Endothelial cell of umbilical vein (primary cell): ENCODE results near the gene MTSS2. TPM values are rescaled to one million over a fixed set of nuclear protein-coding genes. Genes with fewer than 3 reads are reported as not detected.

Experiments
- BruUV-seq: library from RNA; stranded (reverse); fragments of 400-500 nt; replicated peaks from 2 replicates; lab custom pipeline; 2021; lab: Mats Ljungman, UMichigan
- CTCF ChIA-PET: fragments of 300-600, 350-600 bp; sonication (Branson Sonifier 250); formaldehyde crosslinking; loops from one replicate; lab custom pipeline; 2021; ENCODE audit warnings: antibody characterized with exemption, inconsistent platforms; lab: Charles Lee
- POLR2A ChIA-PET: fragments of 300-600, 350-600 bp; sonication (Branson Sonifier 250); formaldehyde crosslinking; loops from one replicate; lab custom pipeline; 2021; ENCODE audit warnings: antibody characterized with exemption, inconsistent platforms; lab: Charles Lee
- DNase-seq: peaks from one replicate; pipeline ENCODE4 v3.0.0-alpha.2; 2011; ENCODE audit warnings: low read depth, low spot score
- FAIRE-seq: peaks from 2 replicates; lab custom pipeline; 2011; peaks lifted over from hg19 to GRCh38; lab: Jason Lieb, UNC
- H2AFZ ChIP-seq: 2 replicates; pipeline ENCODE4 v1.6.0; 2012; ENCODE audit warnings: low read depth, low read length, control low read depth, inconsistent platforms
- H3K27ac ChIP-seq: 2 replicates; pipeline ENCODE4 v1.5.1; 2011; ENCODE audit warnings: low read depth, mild to moderate bottlenecking, control low read depth, low read length, moderate library complexity; ENCODE audit not compliant: insufficient read depth
- H3K27me3 ChIP-seq, 2 experiments: 2 replicates each; pipeline versions ENCODE4 v1.6.0 to v1.6.1; 2011; ENCODE audit warnings: low read length in 2 of 2, mixed read lengths in 1 of 2; ENCODE audit not compliant: control insufficient read depth in 2 of 2, insufficient read depth in 2 of 2
- H3K36me3 ChIP-seq, 2 experiments: 2 replicates in 1 of 2; 3 replicates in 1 of 2; pipeline ENCODE4 v1.5.1; 2011; ENCODE audit warnings: low read length in 2 of 2, mild to moderate bottlenecking in 1 of 2, moderate library complexity in 1 of 2; ENCODE audit not compliant: control insufficient read depth in 2 of 2, insufficient read depth in 2 of 2; ENCODE audit errors: extremely low read depth in 1 of 2
- H3K4me1 ChIP-seq: 3 replicates; pipeline ENCODE4 v1.5.1; 2011; ENCODE audit warnings: mild to moderate bottlenecking, low read length; ENCODE audit not compliant: control insufficient read depth, insufficient read depth; ENCODE audit errors: extremely low read depth
- H3K4me2 ChIP-seq: 2 replicates; pipeline ENCODE4 v1.6.1; 2011; ENCODE audit warnings: low read length, control low read depth, mixed read lengths; ENCODE audit not compliant: insufficient read depth
- H3K4me3 ChIP-seq, 3 experiments: fragments of 200-600 bp in 1 of 3; sonication (generic), shearing (Covaris generic) in 1 of 3; replicated peaks in 1 of 3; 2 replicates each; pipeline ENCODE4 v1.5.1; 2011 to 2016; ENCODE audit warnings: control low read depth in 3 of 3, low read length in 3 of 3, mild to moderate bottlenecking in 2 of 3, inconsistent platforms in 1 of 3, low read depth in 1 of 3, moderate library complexity in 1 of 3; ENCODE audit not compliant: insufficient read depth in 1 of 3
- H3K79me2 ChIP-seq: 2 replicates; pipeline ENCODE4 v1.6.0; 2012; ENCODE audit warnings: low read length, inconsistent platforms; ENCODE audit not compliant: control insufficient read depth, insufficient read depth
- H3K9ac ChIP-seq: replicated peaks from 2 replicates; pipeline ENCODE3; 2011; ENCODE audit warnings: low read length, control low read depth; ENCODE audit not compliant: insufficient read depth; ENCODE audit errors: extremely low read depth
- H3K9me1 ChIP-seq: replicated peaks from 3 replicates; pipeline ENCODE4 v1.6.0; 2011; ENCODE audit warnings: mild to moderate bottlenecking, low read length; ENCODE audit not compliant: control insufficient read depth, insufficient read depth; ENCODE audit errors: extremely low read depth
- H3K9me3 ChIP-seq: replicated peaks from 2 replicates; pipeline ENCODE4 v1.5.1; 2012; ENCODE audit warnings: low read length, inconsistent platforms; ENCODE audit not compliant: control insufficient read depth, insufficient read depth
- H4K20me1 ChIP-seq: replicated peaks from 2 replicates; pipeline ENCODE3; 2011; ENCODE audit warnings: mild to moderate bottlenecking, low read length; ENCODE audit not compliant: control insufficient read depth, insufficient read depth; ENCODE audit errors: extremely low read depth
- CTCF ChIP-seq, 2 donors: IDR thresholded peaks; 1 replicate in 1 of 2; 2 replicates in 1 of 2; pipeline ENCODE4 v1.5.1; 2011; ENCODE audit warnings: low read length in 2 of 2, mild to moderate bottlenecking in 2 of 2, moderate library complexity in 2 of 2, control low read depth in 1 of 2, inconsistent platforms in 1 of 2, low read depth in 1 of 2; ENCODE audit not compliant: insufficient read depth in 1 of 2; ENCODE audit errors: extremely low read depth in 1 of 2
- EZH2 ChIP-seq: IDR thresholded peaks from 2 replicates; pipeline ENCODE4 v1.6.1; 2012; ENCODE audit warnings: borderline replicate concordance, low read depth, mild to moderate bottlenecking, moderate library complexity, low read length, inconsistent platforms; ENCODE audit not compliant: severe bottlenecking
- FOS ChIP-seq: IDR thresholded peaks from 2 replicates; pipeline ENCODE4 v1.6.1; 2011; ENCODE audit warnings: mild to moderate bottlenecking, low read length, moderate library complexity, borderline replicate concordance; ENCODE audit not compliant: insufficient read depth
- GATA2 ChIP-seq: IDR thresholded peaks from 2 replicates; pipeline ENCODE4 v1.7.0; 2011; ENCODE audit warnings: low read depth, mild to moderate bottlenecking, moderate library complexity, mixed read lengths, low read length; ENCODE audit not compliant: insufficient read length, insufficient read depth
- JUN ChIP-seq: IDR thresholded peaks from 2 replicates; pipeline ENCODE4 v1.6.1; 2011; ENCODE audit warnings: borderline replicate concordance, low read depth; ENCODE audit not compliant: insufficient read length, insufficient read depth
- MAX ChIP-seq: IDR thresholded peaks from 2 replicates; pipeline ENCODE4 v1.6.1; 2011; ENCODE audit not compliant: insufficient read depth, insufficient read length
- MYC ChIP-seq: IDR thresholded peaks from one replicate; pipeline ENCODE4 v1.6.1; 2011; ENCODE audit warnings: mild to moderate bottlenecking, low read depth, low read length
- POLR2A ChIP-seq: IDR thresholded peaks from 2 replicates; pipeline ENCODE4 v1.6.1; 2012; ENCODE audit warnings: low read depth, mild to moderate bottlenecking, control low read depth, low read length
- POLR2AphosphoS5 ChIP-seq: IDR thresholded peaks from 2 replicates; pipeline ENCODE4 v1.6.1; 2012; ENCODE audit warnings: low read depth, mild to moderate bottlenecking, control low read depth, low read length, moderate library complexity; ENCODE audit not compliant: insufficient read depth
- dilution Hi-C: fragments of 300-500 bp; cut with MboI; formaldehyde crosslinking; loops from one replicate; pipeline ENCODE4 v1.15.0; 2019; ENCODE audit warnings: low sequenced_read_pairs; ENCODE audit not compliant: extremely low pct_ligation_motif_present
- intact Hi-C: fragments of 100-400 bp; cut with micrococcal nuclease; formaldehyde crosslinking; loops from one replicate; pipeline ENCODE4 v1.10.0; 2022
- polyA plus RNA-seq, 4 experiments: library from polyadenylated mRNA; depleted of rRNA in 3 of 4; stranded (reverse) in 3 of 4; unstranded in 1 of 4; fragments of >200 nt; gene quantifications; 2 replicates each; pipeline versions ENCODE4 v1.2.1 to v1.2.3, GENCODE V29; 2011 to 2012; ENCODE audit warnings: missing spikeins in 1 of 4
- total RNA-seq: library from RNA; stranded (reverse); gene quantifications from 2 replicates; pipeline ENCODE4 v1.2.3, GENCODE V29; 2021

The MTSS2 gene
- total and polyA plus RNA-seq, 2 donors (not counting 3 experiments of a cell fraction or from before 2014, with no cell fraction given) = 38.4 to 42.3 TPM

GRCh38 chr16:70646260-70647241 is 39.3 kb downstream of the MTSS2 start, which contains the start of gene IL34:
Gene IL34, plus strand, starts transcription at chr16:70646559. Its CDS starts 389 bp downstream, at chr16:70646948.
- POLR2A ChIA-PET = no interaction called here
- FAIRE-seq (no peak), DNase-seq (no peak)
- no peak within 1 kb of the TSS for H3K4me2 ChIP-seq
- CTCF ChIA-PET = no interaction called here
- no TSS peak for BruUV-seq
- H3K4me1 ChIP-seq = peaks cover 3% of the 10 kb centered on the region
- no peak within 1 kb of the TSS for H3K9ac ChIP-seq
- H4K20me1 ChIP-seq = no peaks in the 10 kb centered on the region
- intact Hi-C loops = no loop called here
- no peak within 1 kb of the TSS for H2AFZ ChIP-seq
- H3K79me2 ChIP-seq = no peaks in the 10 kb centered on the region
- H3K27ac ChIP-seq = no peak within 1 kb of the TSS
- no peak within 1 kb of the TSS for H3K4me3 ChIP-seq
- no peaks in the 10 kb centered on the region for H3K9me1 ChIP-seq
- H3K27me3 ChIP-seq = no peaks in the 10 kb centered on the region
- TF ChIP-seq POLR2AphosphoS5 = no peak
- no peaks in the 10 kb centered on the region for H3K36me3 ChIP-seq
- dilution Hi-C loops = no loop called here
- H3K9me3 ChIP-seq = no peaks in the 10 kb centered on the region

- no peak overlapping the region for H2AFZ ChIP-seq
- BruUV-seq = no TSS peak
- H3K36me3 ChIP-seq = no peaks in the 10 kb centered on the region
- H3K4me1 ChIP-seq = peaks cover 3% of the 10 kb centered on the region
- no peak overlapping the region for H3K9ac ChIP-seq
- no peak for DNase-seq
- H3K27ac ChIP-seq = no peak overlapping the region
- no peak for FAIRE-seq
- H3K4me2 ChIP-seq = no peak overlapping the region
- CTCF ChIA-PET = no interaction called here
- H3K4me3 ChIP-seq = no peak overlapping the region
- no peaks in the 10 kb centered on the region for H3K9me1 ChIP-seq
- dilution Hi-C loops = no loop called here
- H3K27me3 ChIP-seq = no peaks in the 10 kb centered on the region
- no peaks in the 10 kb centered on the region for H4K20me1 ChIP-seq
- TF ChIP-seq EZH2 (no peak), GATA2 (no peak), CTCF (IDR thresholded peaks at IDR 0.05; ENCODE audit: extremely low read depth in 1 of 2, insufficient read depth in 1 of 2, low read depth in 1 of 2, low read length in 2 of 2) (no peak), JUN (no peak), MYC (no peak), FOS (no peak), POLR2AphosphoS5 (no peak), MAX (no peak), POLR2A (no peak)
- no peaks in the 10 kb centered on the region for H3K9me3 ChIP-seq
- no peaks in the 10 kb centered on the region for H3K79me2 ChIP-seq
- intact Hi-C loops = no loop called here
- POLR2A ChIA-PET = no interaction called here
These were observed 40.9 kb downstream of the MTSS2 start for GRCh38 chr16:70644763-70645597.
